Stimulated activated naive CD8-positive, alpha-beta T cell treated with anti-CD3 and anti-CD28 coated beads, Interleukin-15, Interleukin-2, amounts not matched to agents 100 ng/mL and 50 ng/mL, for 24 hours (primary cell): ENCODE data around the gene NXPH4.

Source experiments
- H3K27ac Mint-ChIP-seq: one replicate; pipeline ENCODE4 v1.8.0; 2021; ENCODE audit warnings: mild to moderate bottlenecking, mixed read lengths
- H3K27me3 Mint-ChIP-seq: one replicate; pipeline ENCODE4 v1.8.0; 2021; ENCODE audit warnings: mixed read lengths
- H3K36me3 Mint-ChIP-seq: one replicate; pipeline ENCODE4 v1.8.0; 2021; ENCODE audit warnings: low read depth, mixed read lengths
- H3K4me1 Mint-ChIP-seq: one replicate; pipeline ENCODE4 v1.8.0; 2021; ENCODE audit warnings: low read depth, mixed read lengths
- H3K4me3 Mint-ChIP-seq: one replicate; pipeline ENCODE4 v1.8.0; 2021; ENCODE audit warnings: mild to moderate bottlenecking, mixed read lengths
- H3K9me3 Mint-ChIP-seq: one replicate; pipeline ENCODE4 v1.8.0; 2021; ENCODE audit warnings: mixed read lengths

NXPH4 gene

DNA sequence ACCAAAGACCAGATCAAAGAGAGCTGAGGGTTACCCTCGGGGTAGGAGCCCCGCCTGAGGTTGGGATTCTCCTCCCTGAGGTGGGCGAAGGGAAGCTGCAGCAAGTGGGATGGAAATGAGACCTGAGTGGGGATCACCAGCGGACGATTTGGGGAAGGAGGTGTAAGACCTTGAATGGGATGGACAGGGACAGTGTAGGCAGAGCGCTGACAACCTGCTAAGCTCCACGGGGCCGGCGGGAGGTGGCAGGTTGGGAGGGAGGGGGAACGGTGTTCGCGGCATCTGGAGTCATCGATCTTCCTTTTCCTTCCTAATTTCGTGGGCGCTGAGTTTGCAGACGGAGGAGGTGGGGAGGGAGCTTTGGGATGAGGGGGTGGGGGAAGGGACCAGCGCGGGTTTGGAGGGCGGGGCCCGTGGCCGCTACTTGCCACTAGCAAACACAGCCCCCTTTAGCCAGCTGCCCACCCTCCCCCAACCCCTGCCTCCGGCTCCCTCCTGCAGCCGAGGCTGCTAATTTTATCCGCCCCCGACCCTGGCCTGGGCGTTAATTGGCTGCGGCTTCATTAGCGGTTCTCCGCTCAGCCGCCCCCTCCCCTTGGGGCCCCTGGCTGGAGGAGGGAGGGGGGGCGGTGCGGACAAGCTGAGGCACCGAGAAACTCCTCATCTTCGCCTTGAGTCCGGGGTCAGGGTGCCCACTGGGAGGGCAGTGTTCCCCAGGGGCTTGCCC, 10.2 kb downstream of the NXPH4 start:
- H3K9me3 Mint-ChIP-seq = no peaks in the 10 kb centered on the region
- H3K27me3 Mint-ChIP-seq = peaks cover 56% of the 10 kb centered on the region
- peak overlapping the region; percentile 63 for H3K4me3 Mint-ChIP-seq
- H3K4me1 Mint-ChIP-seq = peaks cover 66% of the 10 kb centered on the region
- peaks cover 22% of the 10 kb centered on the region for H3K36me3 Mint-ChIP-seq
- H3K27ac Mint-ChIP-seq = no peak overlapping the region

DNA sequence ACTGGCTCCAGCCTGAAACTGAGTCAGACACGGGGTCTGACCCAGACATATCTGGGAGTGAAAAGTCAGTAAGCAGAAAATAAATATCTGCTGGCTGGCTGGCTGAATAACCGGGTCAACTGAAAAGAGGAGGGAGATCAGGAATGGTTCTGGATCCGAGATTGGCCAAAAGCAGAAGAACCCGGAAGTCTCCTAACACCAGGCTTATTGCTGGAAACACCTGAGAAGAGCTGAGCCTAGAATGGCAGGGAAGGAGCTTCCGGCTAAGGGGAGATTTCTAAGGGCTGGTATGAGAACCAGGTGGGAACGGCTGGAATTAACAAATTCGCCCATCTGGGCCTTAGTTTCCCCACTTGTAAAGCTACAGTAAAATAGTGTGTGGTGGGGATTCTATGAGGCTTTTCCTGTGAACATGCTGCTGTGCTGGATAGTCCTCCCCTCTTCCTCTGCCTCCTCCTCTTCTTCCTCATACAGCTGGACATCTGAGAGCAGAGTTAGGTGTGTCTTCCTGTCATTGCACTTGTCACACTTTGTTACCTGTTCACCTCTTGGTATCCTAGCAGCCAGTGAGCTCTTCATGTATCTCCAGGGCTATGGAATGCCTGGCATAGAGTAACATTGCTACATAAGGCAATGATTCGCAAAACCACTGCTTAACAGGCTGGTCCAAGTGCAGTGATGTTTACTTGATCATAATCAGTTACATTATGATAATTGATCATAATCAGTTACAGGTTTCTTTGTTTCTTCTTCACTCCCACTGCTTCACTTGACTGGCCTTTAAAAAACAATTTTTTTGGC, 10.9 kb downstream of the NXPH4 start:
- H3K27me3 Mint-ChIP-seq = peaks cover 49% of the 10 kb centered on the region
- H3K36me3 Mint-ChIP-seq = peaks cover 28% of the 10 kb centered on the region
- H3K4me1 Mint-ChIP-seq = peaks cover 65% of the 10 kb centered on the region
- peak overlapping the region; percentile 63 for H3K4me3 Mint-ChIP-seq
- H3K9me3 Mint-ChIP-seq = no peaks in the 10 kb centered on the region
- H3K27ac Mint-ChIP-seq = no peak overlapping the region

DNA sequence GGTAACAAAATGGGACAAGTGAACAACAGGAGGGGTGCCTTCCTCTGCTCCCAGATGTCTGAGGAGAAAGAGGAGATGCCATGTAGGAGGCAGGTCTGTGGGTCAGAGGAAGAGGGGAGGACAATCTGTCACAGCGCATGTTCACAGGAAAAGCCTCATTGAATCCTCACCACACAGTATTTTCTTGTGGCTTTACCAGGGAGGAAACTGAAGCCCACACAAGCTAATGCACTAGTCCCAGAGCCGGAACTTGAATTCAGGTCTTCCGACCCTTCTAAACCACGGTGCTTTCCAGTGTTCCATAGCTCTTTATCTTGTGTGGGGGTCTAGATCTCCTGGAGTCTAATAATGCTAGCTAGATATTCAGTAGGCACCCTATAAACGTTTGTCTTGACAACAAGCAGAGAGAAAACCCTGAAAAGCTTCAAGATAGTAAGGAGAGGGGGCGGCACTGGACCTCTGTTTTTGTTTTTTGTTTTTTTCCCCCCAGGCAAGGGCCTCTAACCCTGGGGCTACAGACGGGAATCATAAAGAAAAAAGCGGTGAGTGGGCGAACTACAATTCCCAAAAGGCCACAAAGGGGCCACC, 12.5 kb downstream of the NXPH4 start:
- peak overlapping the region; percentile 99 for H3K4me3 Mint-ChIP-seq
- H3K27ac Mint-ChIP-seq = peak overlapping the region; percentile 99
- H3K9me3 Mint-ChIP-seq = no peaks in the 10 kb centered on the region
- peaks cover 68% of the 10 kb centered on the region for H3K4me1 Mint-ChIP-seq
- H3K36me3 Mint-ChIP-seq = peaks cover 44% of the 10 kb centered on the region
- H3K27me3 Mint-ChIP-seq = peaks cover 33% of the 10 kb centered on the region

DNA sequence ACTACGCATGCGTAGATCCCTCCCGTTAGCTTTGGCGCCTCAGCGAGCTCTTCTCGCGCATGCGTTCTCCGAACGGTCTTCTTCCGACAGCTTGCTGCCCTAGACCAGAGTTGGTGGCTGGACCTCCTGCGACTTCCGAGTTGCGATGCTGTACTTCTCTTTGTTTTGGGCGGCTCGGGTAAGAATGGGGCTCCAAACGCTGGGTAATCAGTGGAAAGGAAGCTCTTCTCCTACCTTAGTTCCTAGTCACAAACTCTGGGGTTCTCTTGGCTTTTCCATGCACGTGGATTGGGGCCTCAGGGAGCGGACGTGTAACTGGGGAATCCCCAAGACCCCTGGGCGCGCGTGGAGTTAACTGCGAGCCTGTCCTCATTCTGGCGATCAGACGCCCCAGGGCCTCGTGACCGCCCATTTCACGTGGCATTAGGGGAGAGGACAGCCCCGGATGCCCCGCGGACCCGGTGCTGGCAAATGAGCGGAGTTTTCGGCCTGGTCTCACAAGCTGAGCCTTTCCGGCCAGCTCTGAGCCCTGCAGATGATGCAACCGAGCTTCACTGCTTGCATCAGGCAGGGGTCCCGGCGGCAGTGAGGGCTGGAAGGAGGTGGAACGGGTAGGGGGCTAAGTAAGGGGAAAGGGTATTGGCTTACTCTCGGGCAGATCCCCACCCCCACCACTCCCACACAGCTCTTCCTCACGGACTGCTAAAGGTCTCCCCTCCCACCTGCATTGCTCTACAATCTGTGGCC, 13.2 kb downstream of the NXPH4 start, which contains the start of gene SHMT2:
Gene SHMT2 (plus strand): TSS at position 78 of the 747 bp plus-strand sequence. CDS start 68 bp downstream, at position 146.
- Mint-ChIP-seq H3K9me3 (no peaks in the 10 kb centered on the region), H3K27me3 (peaks cover 27% of the 10 kb centered on the region), H3K36me3 (peaks cover 50% of the 10 kb centered on the region), H3K4me3 (peak within 1 kb of the TSS; percentile 99), H3K4me1 (peaks cover 75% of the 10 kb centered on the region), H3K27ac (peak within 1 kb of the TSS; percentile 99)

DNA sequence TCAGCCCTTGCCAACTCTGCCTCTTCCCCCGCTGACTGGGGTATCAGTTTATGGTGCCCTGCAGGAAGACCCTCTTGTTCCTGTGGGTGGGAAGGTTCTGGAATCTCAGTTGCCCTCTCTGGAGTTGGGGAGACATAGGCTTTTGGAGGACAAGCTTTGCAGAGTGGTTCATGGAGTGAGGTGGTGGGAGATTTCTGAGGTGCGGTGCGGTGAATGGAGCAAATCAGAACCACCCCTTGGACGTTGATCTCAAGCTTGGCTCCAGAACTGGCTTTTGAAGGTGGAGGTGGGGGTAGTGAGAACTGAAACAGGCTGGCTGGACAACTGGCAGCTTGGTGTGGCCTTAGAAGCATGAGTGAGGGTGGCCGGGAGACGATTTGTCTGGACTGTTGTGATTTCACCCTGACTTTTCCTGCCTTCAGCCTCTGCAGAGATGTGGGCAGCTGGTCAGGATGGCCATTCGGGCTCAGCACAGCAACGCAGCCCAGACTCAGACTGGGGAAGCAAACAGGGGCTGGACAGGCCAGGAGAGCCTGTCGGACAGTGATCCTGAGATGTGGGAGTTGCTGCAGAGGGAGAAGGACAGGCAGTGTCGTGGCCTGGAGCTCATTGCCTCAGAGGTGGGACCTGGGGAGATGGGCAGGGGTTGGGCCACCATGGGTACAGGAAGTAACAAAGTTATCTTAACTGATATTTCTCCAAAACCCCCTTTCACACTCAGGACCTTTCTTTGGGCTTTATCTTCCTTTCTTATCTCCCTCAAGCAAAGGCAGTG, 14.0 kb downstream of the NXPH4 start:
- Mint-ChIP-seq H3K27me3 (peaks cover 20% of the 10 kb centered on the region), H3K4me1 (peaks cover 76% of the 10 kb centered on the region), H3K27ac (peak overlapping the region; percentile 99), H3K36me3 (peaks cover 55% of the 10 kb centered on the region), H3K4me3 (peak overlapping the region; percentile 99), H3K9me3 (no peaks in the 10 kb centered on the region)

DNA sequence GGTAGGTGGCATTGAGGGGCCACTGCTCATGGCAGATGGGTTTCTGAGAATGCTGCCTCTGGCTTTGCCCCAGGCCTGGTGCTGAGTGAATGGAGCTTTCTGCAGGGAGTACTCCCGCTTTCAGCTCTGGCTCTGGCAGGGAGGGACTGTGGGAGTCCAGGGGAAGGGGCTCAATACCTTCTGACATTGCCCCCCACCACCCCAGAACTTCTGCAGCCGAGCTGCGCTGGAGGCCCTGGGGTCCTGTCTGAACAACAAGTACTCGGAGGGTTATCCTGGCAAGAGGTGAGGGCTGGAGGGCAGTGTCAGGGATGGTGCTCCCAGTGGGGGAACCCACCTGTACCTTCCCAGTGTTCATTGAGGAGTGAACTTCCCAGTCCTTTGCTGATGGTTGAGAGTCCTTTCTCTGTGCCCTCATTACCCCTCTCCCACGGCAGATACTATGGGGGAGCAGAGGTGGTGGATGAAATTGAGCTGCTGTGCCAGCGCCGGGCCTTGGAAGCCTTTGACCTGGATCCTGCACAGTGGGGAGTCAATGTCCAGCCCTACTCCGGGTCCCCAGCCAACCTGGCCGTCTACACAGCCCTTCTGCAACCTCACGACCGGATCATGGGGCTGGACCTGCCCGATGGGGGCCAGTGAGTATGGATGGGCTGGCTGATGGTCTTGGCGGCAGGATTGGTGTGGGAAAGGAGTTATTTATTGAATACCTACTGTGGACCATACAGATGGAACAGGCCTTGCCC, 14.9 kb downstream of the NXPH4 start:
- H3K9me3 Mint-ChIP-seq = no peaks in the 10 kb centered on the region
- H3K36me3 Mint-ChIP-seq = peaks cover 55% of the 10 kb centered on the region
- H3K27ac Mint-ChIP-seq = peak overlapping the region; percentile 99
- H3K4me1 Mint-ChIP-seq = peaks cover 73% of the 10 kb centered on the region
- peaks cover 17% of the 10 kb centered on the region for H3K27me3 Mint-ChIP-seq
- peak overlapping the region; percentile 99 for H3K4me3 Mint-ChIP-seq

DNA sequence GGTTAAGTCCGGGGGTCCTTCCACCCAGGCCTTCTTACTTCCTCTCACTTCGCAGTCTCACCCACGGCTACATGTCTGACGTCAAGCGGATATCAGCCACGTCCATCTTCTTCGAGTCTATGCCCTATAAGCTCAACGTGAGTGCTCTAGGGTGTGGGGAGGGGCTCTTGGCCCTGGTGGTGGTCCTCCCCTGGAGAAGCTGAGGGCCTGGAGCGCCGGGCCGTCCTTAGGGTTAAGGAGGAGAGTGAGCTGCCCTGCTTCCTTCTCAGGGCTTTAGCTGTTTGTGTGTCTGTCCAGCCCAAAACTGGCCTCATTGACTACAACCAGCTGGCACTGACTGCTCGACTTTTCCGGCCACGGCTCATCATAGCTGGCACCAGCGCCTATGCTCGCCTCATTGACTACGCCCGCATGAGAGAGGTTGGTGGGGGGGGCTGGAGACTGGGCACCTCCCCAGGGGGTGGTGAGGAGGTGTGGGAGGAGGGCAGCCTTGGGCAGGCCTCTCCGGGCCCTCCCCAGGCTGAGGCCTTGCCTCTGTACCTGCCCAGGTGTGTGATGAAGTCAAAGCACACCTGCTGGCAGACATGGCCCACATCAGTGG, 15.7 kb downstream of the NXPH4 start:
- Mint-ChIP-seq H3K4me1 (peaks cover 72% of the 10 kb centered on the region), H3K36me3 (peaks cover 55% of the 10 kb centered on the region), H3K27ac (no peak overlapping the region)

DNA sequence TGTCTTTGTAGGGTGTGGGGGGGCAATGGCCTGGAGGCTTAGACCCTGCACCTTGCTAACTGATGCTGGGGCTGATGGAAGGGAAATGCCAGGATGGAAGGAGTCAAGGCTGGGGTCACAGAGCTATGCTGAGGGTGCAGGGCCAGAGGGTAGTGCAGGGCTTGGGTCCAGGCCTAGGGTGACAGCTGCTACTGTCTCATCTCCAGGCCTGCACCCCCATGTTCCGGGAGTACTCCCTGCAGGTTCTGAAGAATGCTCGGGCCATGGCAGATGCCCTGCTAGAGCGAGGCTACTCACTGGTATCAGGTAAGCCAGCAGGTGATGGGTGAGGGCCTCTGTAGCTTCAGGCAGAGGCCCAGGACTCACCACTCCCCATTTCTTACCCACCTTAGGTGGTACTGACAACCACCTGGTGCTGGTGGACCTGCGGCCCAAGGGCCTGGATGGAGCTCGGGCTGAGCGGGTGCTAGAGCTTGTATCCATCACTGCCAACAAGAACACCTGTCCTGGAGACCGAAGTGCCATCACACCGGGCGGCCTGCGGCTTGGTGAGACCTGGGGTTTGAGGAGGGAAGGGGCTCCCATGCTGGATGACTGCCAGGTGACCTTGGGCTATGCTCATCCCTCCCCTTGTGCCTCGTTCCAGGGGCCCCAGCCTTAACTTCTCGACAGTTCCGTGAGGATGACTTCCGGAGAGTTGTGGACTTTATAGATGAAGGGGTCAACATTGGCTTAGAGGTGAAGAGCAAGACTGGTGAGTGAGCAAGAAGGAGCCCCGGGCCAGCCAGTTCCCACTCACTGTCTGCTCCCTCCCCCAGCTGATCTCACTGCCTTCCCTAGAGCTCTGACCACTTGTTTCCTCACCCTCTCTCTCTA, 17.0 kb downstream of the NXPH4 start:
- Mint-ChIP-seq H3K27ac (no peak overlapping the region), H3K4me3 (no peak overlapping the region), H3K27me3 (peaks cover 20% of the 10 kb centered on the region), H3K4me1 (peaks cover 77% of the 10 kb centered on the region), H3K36me3 (peaks cover 55% of the 10 kb centered on the region), H3K9me3 (no peaks in the 10 kb centered on the region)

More for the DNA sequence above, 15.7 kb downstream of the NXPH4 start:
- Mint-ChIP-seq H3K4me3 (peak overlapping the region; percentile 99), H3K9me3 (no peaks in the 10 kb centered on the region), H3K27me3 (peaks cover 20% of the 10 kb centered on the region)

DNA sequence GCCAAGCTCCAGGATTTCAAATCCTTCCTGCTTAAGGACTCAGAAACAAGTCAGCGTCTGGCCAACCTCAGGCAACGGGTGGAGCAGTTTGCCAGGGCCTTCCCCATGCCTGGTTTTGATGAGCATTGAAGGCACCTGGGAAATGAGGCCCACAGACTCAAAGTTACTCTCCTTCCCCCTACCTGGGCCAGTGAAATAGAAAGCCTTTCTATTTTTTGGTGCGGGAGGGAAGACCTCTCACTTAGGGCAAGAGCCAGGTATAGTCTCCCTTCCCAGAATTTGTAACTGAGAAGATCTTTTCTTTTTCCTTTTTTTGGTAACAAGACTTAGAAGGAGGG, 17.6 kb downstream of the NXPH4 start:
- Mint-ChIP-seq H3K4me3 (no peak overlapping the region), H3K9me3 (no peaks in the 10 kb centered on the region), H3K27ac (no peak overlapping the region), H3K36me3 (peaks cover 55% of the 10 kb centered on the region), H3K27me3 (peaks cover 24% of the 10 kb centered on the region), H3K4me1 (peaks cover 75% of the 10 kb centered on the region)

DNA sequence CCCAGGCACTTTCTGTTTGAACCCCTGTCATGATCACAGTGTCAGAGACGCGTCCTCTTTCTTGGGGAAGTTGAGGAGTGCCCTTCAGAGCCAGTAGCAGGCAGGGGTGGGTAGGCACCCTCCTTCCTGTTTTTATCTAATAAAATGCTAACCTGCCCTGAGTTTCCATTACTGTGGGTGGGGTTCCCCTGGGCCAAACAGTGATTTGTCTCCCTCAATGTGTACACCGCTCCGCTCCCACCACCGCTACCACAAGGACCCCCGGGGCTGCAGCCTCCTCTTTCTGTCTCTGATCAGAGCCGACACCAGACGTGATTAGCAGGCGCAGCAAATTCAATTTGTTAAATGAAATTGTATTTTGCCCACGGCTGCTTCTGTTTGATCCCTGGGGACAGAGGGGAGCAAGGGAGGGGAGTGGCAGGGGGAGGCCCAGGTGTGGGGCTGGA, 18.0 kb downstream of the NXPH4 start:
- H3K36me3 Mint-ChIP-seq = peaks cover 54% of the 10 kb centered on the region
- H3K9me3 Mint-ChIP-seq = no peaks in the 10 kb centered on the region
- H3K27ac Mint-ChIP-seq = no peak overlapping the region
- peaks cover 26% of the 10 kb centered on the region for H3K27me3 Mint-ChIP-seq
- H3K4me3 Mint-ChIP-seq = no peak overlapping the region
- H3K4me1 Mint-ChIP-seq = peaks cover 77% of the 10 kb centered on the region

DNA sequence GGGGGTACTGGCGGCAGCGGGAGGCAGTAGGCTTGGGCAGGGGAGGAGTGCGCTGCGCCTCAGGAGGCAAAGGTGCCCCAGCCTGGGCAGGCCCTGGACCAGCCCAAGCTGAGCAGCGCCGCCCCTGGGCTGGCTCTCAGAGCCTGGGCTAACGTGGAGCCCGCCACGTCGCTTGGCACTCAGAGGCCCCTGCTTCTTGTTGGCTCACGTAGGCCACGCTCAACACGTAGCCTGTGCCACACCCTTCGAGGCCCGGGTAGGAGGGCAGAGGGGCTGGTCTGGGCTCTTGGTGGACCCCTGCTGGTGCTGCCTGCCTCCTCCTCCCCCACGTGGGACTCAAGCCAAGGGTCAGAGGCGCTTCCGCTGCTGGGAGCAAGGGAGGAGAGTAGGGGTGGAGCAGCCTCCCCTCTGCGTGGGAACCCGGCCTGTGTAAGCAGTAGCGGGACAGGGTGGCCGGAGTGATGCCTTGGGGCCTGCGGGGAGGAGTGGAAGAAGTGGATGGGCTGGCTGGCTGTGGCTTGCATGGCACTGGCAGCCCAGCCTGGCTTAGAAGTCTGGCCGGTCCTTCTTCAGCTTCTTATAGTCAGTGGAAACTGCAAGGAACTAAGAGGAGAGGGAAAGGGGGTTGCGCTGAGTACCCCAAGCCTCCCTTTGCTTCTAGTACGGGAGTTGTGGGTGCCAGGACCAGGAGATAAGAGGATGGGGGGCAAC, 18.6 kb downstream of the NXPH4 start:
- H3K9me3 Mint-ChIP-seq = no peaks in the 10 kb centered on the region
- H3K27ac Mint-ChIP-seq = no peak overlapping the region
- H3K36me3 Mint-ChIP-seq = peaks cover 48% of the 10 kb centered on the region
- H3K4me1 Mint-ChIP-seq = peaks cover 82% of the 10 kb centered on the region
- H3K27me3 Mint-ChIP-seq = peaks cover 29% of the 10 kb centered on the region
- H3K4me3 Mint-ChIP-seq = no peak overlapping the region

DNA sequence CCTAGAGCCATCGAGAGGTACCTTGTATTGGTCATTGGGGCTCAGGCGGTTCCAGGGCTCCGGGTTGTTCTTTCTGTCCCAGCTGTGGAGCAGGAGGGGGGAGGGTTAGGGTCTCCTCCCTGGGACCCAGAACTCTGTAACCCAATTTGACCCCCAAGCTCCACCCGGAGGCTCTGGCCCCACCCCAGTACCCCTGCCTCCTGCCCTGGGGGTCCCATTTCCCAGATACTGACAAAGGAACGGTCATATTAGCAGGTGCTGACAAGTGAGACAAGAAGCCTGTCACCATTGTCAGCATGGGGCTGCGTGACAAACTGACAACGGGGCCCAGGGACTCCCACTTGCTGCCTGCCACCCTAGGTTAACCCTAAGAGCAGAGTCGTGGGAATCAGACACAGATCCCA, 19.1 kb downstream of the NXPH4 start:
- Mint-ChIP-seq H3K9me3 (no peaks in the 10 kb centered on the region), H3K4me3 (no peak overlapping the region), H3K4me1 (peaks cover 82% of the 10 kb centered on the region), H3K27ac (no peak overlapping the region), H3K27me3 (peaks cover 33% of the 10 kb centered on the region), H3K36me3 (peaks cover 43% of the 10 kb centered on the region)
